Measurements from ENCODE around the gene RCC1. TPM values are rescaled to one million over a fixed set of nuclear protein-coding genes. Genes with fewer than 3 reads are reported as not detected.
"Not testable (repeated sequence)": the region's sequence is repeated elsewhere in the genome, so short reads cannot be mapped to it uniquely, and the experiment has no call there.

RCC1 gene
- total RNA-seq, 4 donors from 2014 or later: 9.4 to 22.8 (median 14.0) TPM

DNA sequence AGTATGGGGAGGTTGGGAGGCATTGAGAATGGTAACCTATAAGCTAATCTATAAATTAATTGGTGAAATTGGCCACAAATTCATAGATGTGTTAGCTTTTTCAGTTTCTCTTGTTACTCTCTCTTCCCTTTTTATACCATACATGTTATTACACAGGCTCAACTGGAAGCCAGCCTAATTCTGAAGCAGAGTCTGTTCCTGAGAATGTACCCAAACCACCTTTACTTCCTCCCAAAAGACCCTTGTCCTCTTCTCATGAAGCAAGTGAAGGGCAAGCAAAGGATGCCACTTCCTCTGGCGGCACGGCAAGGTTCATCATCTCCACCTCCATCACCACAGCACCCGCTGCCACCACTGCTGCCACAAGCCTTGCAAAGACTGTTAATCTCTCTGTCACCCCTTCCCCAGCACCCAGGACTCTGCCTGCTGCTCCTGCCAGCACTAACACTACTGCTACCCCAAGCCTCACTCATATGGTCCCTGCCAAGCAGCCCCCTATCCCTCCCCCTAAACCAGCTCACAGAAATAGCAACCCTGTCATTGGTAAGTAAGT is 39.5 kb upstream of the RCC1 start:
- no peaks in the 10 kb centered on the region for H3K9me3 ChIP-seq
- 94 to 96% methylated on average over 3 of the region's 3 CpGs for WGBS, 2 donors
- no peaks in the 10 kb centered on the region for H3K4me1 ChIP-seq
- intact Hi-C loops (cut with DNase I): no loop called here
- no peak for DNase-seq
- no peak for TF ChIP-seq POLR2A (IDR thresholded peaks at IDR 0.05)
- TF ChIP-seq, protein P1, sequence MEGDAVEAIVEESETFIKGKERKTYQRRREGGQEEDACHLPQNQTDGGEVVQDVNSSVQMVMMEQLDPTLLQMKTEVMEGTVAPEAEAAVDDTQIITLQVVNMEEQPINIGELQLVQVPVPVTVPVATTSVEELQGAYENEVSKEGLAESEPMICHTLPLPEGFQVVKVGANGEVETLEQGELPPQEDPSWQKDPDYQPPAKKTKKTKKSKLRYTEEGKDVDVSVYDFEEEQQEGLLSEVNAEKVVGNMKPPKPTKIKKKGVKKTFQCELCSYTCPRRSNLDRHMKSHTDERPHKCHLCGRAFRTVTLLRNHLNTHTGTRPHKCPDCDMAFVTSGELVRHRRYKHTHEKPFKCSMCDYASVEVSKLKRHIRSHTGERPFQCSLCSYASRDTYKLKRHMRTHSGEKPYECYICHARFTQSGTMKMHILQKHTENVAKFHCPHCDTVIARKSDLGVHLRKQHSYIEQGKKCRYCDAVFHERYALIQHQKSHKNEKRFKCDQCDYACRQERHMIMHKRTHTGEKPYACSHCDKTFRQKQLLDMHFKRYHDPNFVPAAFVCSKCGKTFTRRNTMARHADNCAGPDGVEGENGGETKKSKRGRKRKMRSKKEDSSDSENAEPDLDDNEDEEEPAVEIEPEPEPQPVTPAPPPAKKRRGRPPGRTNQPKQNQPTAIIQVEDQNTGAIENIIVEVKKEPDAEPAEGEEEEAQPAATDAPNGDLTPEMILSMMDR (IDR thresholded peaks at IDR 0.05): no peak
- no peak overlapping the region for H3K4me3 ChIP-seq (replicated peaks in 1 of 3)
- no peak overlapping the region for H3K27ac ChIP-seq
- H3K36me3 ChIP-seq: peaks cover 16% of the 10 kb centered on the region in 2 donors
- H3K27me3 ChIP-seq: no peaks in the 10 kb centered on the region

DNA sequence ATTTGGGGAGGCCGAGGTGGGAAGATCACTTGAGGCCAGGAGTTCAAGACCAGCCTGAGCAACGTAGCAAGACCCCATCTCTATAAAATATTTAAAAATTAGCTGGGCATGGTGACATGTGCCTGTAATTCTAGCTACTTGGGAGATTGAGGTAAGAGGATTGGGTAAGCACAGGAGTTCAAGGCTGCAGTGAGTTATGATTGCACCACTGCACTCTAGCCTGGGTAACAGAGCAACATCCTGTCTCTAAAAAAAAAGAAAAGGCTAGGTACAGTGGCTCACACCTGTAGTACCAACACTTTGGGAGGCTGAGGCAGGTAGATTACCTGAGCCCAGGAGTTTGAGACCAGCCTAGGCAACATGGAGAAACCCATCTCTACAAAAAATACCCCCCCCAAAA is 35.7 kb upstream of the RCC1 start:
- no peaks in the 10 kb centered on the region for H3K4me1 ChIP-seq
- peaks cover 24 to 26% of the 10 kb centered on the region in 2 donors for H3K36me3 ChIP-seq
- no peaks in the 10 kb centered on the region for H3K9me3 ChIP-seq
- intact Hi-C loops (cut with DNase I): no loop called here
- H3K27me3 ChIP-seq: no peaks in the 10 kb centered on the region
- 47 to 100% methylated on average over 2 of the region's 2 CpGs for WGBS, 2 donors
- H3K4me3 ChIP-seq (replicated peaks in 1 of 3): no peak overlapping the region
- no peak for DNase-seq
- no peak overlapping the region for H3K27ac ChIP-seq
- TF ChIP-seq, protein P1 (IDR thresholded peaks at IDR 0.05): no peak
- TF ChIP-seq POLR2A (IDR thresholded peaks at IDR 0.05): no peak

DNA sequence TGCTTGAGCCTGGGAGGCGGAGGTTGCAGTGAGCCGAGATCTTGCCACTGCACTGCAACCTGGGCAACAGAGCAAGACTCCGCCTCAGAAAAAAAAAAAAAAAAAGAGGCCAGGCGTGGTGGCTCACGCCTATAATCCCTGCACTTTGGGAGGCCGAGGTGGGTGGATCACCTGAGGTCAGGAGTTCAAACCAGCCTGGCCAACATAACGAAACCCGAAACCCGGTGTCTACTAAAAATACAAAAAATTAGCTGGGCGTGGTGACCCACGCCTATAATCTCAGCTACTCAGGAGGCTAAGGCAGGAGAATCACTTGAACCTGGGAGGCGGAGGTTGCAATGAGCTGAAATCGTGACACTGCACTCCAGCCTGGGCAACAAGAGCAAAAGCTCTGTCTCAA is 26.3 kb upstream of the RCC1 start:
- DNase-seq; H3K9me3 ChIP-seq; H3K4me3 ChIP-seq (replicated peaks in 1 of 3); H3K27me3 ChIP-seq; intact Hi-C loops (cut with DNase I): not testable (repeated sequence)
- peaks cover 3 to 12% of the 10 kb centered on the region in 2 donors for H3K4me1 ChIP-seq
- 94 to 95% methylated on average over 13 of the region's 13 CpGs for WGBS, 2 donors
- peaks cover 9 to 12% of the 10 kb centered on the region in 2 donors for H3K36me3 ChIP-seq
- H3K27ac ChIP-seq: peak overlapping the region; percentile 57 to 84 (median 70)

DNA sequence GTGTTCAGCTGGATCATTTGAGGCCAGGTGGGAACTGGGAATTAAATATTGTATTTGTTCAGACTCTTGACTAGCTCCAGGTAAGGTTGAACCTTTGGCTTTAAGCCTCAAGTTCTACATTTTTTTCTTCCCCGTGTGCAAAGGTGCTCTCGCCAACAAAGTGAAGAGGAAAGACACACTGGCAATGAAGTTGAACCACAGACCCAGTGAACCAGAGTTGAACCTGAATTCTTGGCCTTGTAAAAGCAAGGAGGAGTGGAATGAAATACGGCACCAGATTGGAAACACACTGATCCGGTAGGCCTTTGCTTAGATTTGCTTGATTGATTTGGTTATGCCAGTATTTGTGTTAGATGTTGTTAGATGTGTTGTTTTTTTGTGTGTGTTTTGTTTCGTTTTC is 25.5 kb upstream of the RCC1 start:
- intact Hi-C loops (cut with DNase I): no loop called here
- H3K4me3 ChIP-seq (replicated peaks in 1 of 3): no peak overlapping the region
- peak overlapping the region; percentile 70 to 84 (median 82) for H3K27ac ChIP-seq
- peak; percentile 55 to 71 for DNase-seq
- peaks cover 3 to 12% of the 10 kb centered on the region in 2 donors for H3K4me1 ChIP-seq
- no peaks in the 10 kb centered on the region for H3K27me3 ChIP-seq
- TF ChIP-seq, protein P1 (IDR thresholded peaks at IDR 0.05): no peak
- TF ChIP-seq POLR2A (IDR thresholded peaks at IDR 0.05): no peak
- no peaks in the 10 kb centered on the region for H3K9me3 ChIP-seq
- 38 to 49% methylated on average over 5 of the region's 5 CpGs for WGBS, 2 donors
- H3K36me3 ChIP-seq: peaks cover 9 to 16% of the 10 kb centered on the region in 2 donors

DNA sequence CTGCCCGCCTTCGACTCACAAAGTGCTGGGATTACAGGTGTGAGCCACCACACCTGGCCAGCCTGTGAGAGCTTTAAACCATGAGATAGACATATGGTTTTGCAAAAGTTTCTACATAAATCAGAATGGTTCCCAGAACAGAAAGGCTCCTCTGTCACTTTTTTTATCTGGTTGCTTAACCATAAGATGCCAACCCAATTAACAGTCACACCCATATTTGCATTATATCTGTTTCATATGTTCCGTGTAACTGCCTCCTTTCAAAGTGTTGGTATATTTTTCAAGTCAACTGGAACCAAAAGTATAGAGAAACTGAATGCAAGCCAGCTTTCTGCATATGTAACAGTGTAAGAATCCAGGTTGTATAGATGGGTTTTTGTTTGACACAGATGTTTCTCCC is 23.7 kb upstream of the RCC1 start:
- 64 to 99% methylated on average over 3 of the region's 3 CpGs for WGBS, 2 donors
- Histone ChIP-seq H3K27ac (no peak overlapping the region), H3K4me1 (peaks cover 3 to 12% of the 10 kb centered on the region in 2 donors), H3K36me3 (peaks cover 6 to 21% of the 10 kb centered on the region in 2 donors), H3K4me3 (replicated peaks in 1 of 3) (no peak overlapping the region), H3K9me3 (no peaks in the 10 kb centered on the region), H3K27me3 (no peaks in the 10 kb centered on the region)
- intact Hi-C loops (cut with DNase I): no loop called here
- no peak for DNase-seq
- TF ChIP-seq, protein P1 (IDR thresholded peaks at IDR 0.05): no peak
- TF ChIP-seq POLR2A (IDR thresholded peaks at IDR 0.05): no peak
